ENCODE results near the gene FBXO3.

DNA sequence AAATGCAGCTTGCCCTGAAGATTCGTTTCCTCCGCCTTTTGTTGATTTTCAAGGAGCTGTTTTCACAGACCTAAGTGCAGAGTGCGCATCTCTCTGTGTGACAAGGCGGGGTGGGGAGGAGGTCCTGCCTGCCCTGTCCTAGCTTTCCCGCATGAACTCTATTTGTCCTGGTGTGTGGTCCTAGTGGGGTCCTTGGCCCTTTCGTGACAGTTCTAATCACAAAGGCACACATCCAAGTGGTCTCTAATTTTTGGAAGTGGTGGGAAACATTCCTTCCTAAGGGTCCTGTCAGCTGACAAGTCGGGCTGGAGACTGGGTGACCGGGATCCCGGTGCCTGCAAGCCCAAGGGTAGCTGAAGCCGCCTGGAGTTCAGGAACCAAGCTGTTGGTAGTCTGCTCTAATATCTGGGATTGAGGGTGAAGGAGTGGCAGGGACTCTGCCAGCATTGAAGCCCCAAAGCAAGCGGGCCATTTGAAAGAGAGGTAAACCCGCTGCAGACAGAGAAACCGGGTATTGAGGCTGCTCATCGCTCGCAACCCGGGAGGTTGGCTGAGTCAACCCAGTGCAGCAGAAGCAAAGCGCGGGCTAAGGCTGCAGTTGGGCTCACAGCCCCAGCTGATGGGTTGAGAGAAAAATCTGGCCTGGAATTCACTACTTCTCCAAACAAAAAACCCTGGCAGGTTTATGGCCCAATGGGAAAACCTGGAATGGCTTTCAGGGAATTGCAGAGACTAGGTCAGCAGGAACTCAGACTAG, 28.1 kb upstream of the FBXO3 start:
- TF ChIP-seq, protein P1, sequence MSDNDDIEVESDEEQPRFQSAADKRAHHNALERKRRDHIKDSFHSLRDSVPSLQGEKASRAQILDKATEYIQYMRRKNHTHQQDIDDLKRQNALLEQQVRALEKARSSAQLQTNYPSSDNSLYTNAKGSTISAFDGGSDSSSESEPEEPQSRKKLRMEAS (IDR thresholded peaks at IDR 0.05; ENCODE audit: low read depth, low read length): no peak
- no peak for TF ChIP-seq CTCF (IDR thresholded peaks at IDR 0.05; ENCODE audit: low read depth, low read length)
